Calu3 (cell line): ENCODE measurements around the gene MAP2K3. TPM values are rescaled to one million over a fixed set of nuclear protein-coding genes. Genes with fewer than 3 reads are reported as not detected.
"Not testable (repeated sequence)": the region's sequence is repeated elsewhere in the genome, so short reads cannot be mapped to it uniquely, and the experiment has no call there.

ENCODE experiments used
- BruUV-seq: library from RNA; stranded (reverse); fragments of 400-500 nt; replicated peaks from 2 replicates; lab custom pipeline; 2021; lab: Mats Ljungman, UMichigan
- CTCF ChIA-PET: fragments of 300-600 bp; sonication (Branson Sonifier 250); formaldehyde crosslinking; loops from one replicate; lab custom pipeline; 2022; ENCODE audit warnings: antibody characterized with exemption; lab: Charles Lee
- DNase-seq: peaks from one replicate; pipeline ENCODE4 v3.0.0; 2022
- H3K27ac Mint-ChIP-seq: one replicate; pipeline ENCODE4 v1.8.0; 2022; ENCODE audit warnings: mixed read lengths; ENCODE audit not compliant: unreplicated experiment
- H3K27me3 Mint-ChIP-seq: one replicate; pipeline ENCODE4 v1.8.0; 2022; ENCODE audit warnings: mixed read lengths; ENCODE audit not compliant: unreplicated experiment
- H3K36me3 Mint-ChIP-seq: one replicate; pipeline ENCODE4 v1.8.0; 2022; ENCODE audit warnings: mild to moderate bottlenecking, moderate library complexity, mixed read lengths; ENCODE audit not compliant: insufficient read depth, unreplicated experiment
- H3K4me1 Mint-ChIP-seq: one replicate; pipeline ENCODE4 v1.8.0; 2022; ENCODE audit warnings: mild to moderate bottlenecking, low read depth, mixed read lengths; ENCODE audit not compliant: unreplicated experiment
- H3K4me3 Mint-ChIP-seq: one replicate; pipeline ENCODE4 v1.8.0; 2022; ENCODE audit warnings: mild to moderate bottlenecking, low read depth, moderate library complexity, mixed read lengths; ENCODE audit not compliant: unreplicated experiment
- H3K9me3 Mint-ChIP-seq: one replicate; pipeline ENCODE4 v1.8.0; 2022; ENCODE audit warnings: low read depth, mixed read lengths; ENCODE audit not compliant: unreplicated experiment
- intact Hi-C: fragments of 100-400 bp; cut with micrococcal nuclease; formaldehyde crosslinking; loops from one replicate; pipeline ENCODE4 v1.10.0; 2022; ENCODE audit not compliant: unreplicated experiment
- total RNA-seq: library from RNA; stranded (reverse); gene quantifications from 2 replicates; pipeline ENCODE4 v1.2.3, GENCODE V29; 2022
- TF ChIP-seq, protein P1 (sequence below): fragments of 200-600 bp; IDR thresholded peaks from one replicate; pipeline ENCODE4 v1.8.0; 2022; ENCODE audit warnings: antibody characterized with exemption; ENCODE audit not compliant: unreplicated experiment

Gene MAP2K3
- total RNA-seq, 1 experiment from 2014 or later: 93.5 TPM

DNA sequence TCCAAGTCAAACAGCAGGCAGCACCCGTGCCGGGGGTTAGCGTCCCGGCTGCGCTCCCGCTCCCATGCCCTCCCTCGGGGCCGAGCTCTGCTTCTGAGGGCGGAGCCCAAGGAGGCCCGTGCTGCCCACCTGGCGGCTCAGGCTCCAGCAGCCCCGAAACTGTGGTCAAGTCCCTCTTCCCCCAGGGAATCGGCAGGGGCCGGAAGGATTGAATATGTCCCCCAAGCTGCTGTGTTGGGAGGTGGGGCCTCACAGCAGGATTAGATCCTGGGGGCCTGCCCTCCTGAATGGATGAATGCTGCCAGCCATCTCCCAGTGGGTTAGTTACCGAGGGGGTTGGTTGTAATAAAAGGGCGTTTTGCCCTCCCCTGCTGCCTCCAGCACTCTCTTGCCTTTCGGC is 33.9 kb downstream of the MAP2K3 start:
- intact Hi-C loops: no loop called here
- Mint-ChIP-seq H3K4me3 (no peak overlapping the region), H3K27ac (no peak overlapping the region), H3K27me3 (peaks cover 5% of the 10 kb centered on the region), H3K4me1 (peaks cover 5% of the 10 kb centered on the region), H3K9me3 (no peaks in the 10 kb centered on the region), H3K36me3 (peaks cover 22% of the 10 kb centered on the region)
- DNase-seq: no peak
- TF ChIP-seq, protein P1, sequence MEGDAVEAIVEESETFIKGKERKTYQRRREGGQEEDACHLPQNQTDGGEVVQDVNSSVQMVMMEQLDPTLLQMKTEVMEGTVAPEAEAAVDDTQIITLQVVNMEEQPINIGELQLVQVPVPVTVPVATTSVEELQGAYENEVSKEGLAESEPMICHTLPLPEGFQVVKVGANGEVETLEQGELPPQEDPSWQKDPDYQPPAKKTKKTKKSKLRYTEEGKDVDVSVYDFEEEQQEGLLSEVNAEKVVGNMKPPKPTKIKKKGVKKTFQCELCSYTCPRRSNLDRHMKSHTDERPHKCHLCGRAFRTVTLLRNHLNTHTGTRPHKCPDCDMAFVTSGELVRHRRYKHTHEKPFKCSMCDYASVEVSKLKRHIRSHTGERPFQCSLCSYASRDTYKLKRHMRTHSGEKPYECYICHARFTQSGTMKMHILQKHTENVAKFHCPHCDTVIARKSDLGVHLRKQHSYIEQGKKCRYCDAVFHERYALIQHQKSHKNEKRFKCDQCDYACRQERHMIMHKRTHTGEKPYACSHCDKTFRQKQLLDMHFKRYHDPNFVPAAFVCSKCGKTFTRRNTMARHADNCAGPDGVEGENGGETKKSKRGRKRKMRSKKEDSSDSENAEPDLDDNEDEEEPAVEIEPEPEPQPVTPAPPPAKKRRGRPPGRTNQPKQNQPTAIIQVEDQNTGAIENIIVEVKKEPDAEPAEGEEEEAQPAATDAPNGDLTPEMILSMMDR: no peak
- BruUV-seq: no TSS peak
- CTCF ChIA-PET: no interaction called here

DNA sequence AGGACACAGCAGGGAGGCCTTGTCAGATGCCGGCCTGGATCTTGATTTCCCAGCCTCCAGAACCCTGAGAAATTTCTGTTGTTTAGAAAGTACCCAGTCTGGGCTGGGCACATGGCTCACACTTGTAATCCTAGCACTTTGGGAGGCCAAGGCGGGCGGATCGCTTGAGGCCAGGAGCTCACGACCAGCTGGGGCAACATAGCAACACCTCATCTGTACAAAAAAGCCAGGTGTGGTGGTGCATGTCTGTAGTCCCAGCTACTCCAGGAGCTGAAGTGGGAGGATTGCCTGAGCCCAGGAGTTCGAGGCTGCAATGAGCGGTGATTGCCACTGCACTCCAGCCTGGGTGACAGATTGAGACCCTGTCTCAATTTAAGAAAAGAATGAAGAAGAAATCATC is 34.3 kb downstream of the MAP2K3 start:
- H3K4me3 Mint-ChIP-seq, BruUV-seq, H3K4me1 Mint-ChIP-seq, CTCF ChIA-PET, H3K27ac Mint-ChIP-seq, H3K27me3 Mint-ChIP-seq, H3K9me3 Mint-ChIP-seq, intact Hi-C loops, DNase-seq: not testable (repeated sequence)
- peaks cover 18% of the 10 kb centered on the region for H3K36me3 Mint-ChIP-seq

- H3K9me3 Mint-ChIP-seq, intact Hi-C loops, H3K27ac Mint-ChIP-seq, H3K4me1 Mint-ChIP-seq, H3K4me3 Mint-ChIP-seq, CTCF ChIA-PET, BruUV-seq, DNase-seq: not testable (repeated sequence)
- Mint-ChIP-seq H3K36me3 (peaks cover 15% of the 10 kb centered on the region), H3K27me3 (peaks cover 14% of the 10 kb centered on the region)
Observed at GRCh38 chr17:21319256-21319655, 34.7 kb downstream of the MAP2K3 start.

- H3K27me3 Mint-ChIP-seq: peaks cover 19% of the 10 kb centered on the region
- BruUV-seq, H3K4me3 Mint-ChIP-seq, H3K9me3 Mint-ChIP-seq, CTCF ChIA-PET, H3K36me3 Mint-ChIP-seq, H3K27ac Mint-ChIP-seq, DNase-seq, intact Hi-C loops, H3K4me1 Mint-ChIP-seq: not testable (repeated sequence)
Observed at GRCh38 chr17:21319686-21320375, 35.3 kb downstream of the MAP2K3 start.

DNA sequence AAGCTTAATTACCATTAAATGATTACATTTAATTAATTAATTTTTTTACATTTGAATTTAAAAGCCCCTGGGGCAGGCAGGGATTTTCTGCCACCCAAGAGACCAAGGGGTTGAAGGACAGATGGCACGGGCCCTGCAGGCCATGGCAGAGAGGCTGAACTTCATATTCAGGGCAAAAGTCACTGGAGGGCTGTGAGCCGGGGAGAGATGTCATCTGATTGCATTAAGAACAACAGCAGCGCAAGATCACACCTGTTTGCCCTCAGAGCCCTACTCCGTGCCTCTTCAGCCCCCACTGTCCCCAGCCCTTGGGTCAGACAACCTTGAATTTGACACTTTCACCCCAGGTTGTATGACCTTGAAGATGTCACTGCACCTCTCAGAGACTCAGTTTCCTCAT is 35.9 kb downstream of the MAP2K3 start:
- H3K9me3 Mint-ChIP-seq, intact Hi-C loops, CTCF ChIA-PET, H3K4me1 Mint-ChIP-seq, H3K4me3 Mint-ChIP-seq, H3K36me3 Mint-ChIP-seq, DNase-seq, H3K27ac Mint-ChIP-seq, BruUV-seq: not testable (repeated sequence)
- H3K27me3 Mint-ChIP-seq: peaks cover 25% of the 10 kb centered on the region

DNA sequence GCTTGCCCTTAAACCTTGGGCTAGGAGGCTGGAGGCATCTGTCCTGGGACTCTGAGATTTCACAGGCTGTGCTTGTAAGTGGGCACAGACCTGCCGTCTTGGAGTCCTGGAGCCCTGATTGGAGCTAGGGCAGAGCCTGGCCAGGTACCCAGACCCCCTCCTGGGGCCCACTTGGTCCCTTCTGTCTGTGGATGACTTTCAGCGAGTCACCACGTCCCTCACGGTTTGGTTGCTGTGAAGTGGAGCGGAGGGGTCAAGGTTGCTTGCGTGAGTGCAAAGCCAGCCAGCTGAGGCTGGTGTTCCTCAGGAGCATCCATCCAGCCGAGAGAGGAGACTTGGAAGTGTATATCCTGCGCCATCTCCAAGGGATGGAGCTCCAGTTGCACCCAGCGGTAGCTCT is 36.5 kb downstream of the MAP2K3 start:
- H3K36me3 Mint-ChIP-seq, DNase-seq, H3K4me1 Mint-ChIP-seq, H3K9me3 Mint-ChIP-seq, H3K4me3 Mint-ChIP-seq, CTCF ChIA-PET, H3K27ac Mint-ChIP-seq, intact Hi-C loops, BruUV-seq: not testable (repeated sequence)
- H3K27me3 Mint-ChIP-seq: peaks cover 32% of the 10 kb centered on the region

GRCh38 chr17:21321744-21322191 is 37.3 kb downstream of the MAP2K3 start:
- intact Hi-C loops, DNase-seq, H3K27ac Mint-ChIP-seq, H3K4me1 Mint-ChIP-seq, H3K36me3 Mint-ChIP-seq, CTCF ChIA-PET, H3K9me3 Mint-ChIP-seq, BruUV-seq, H3K4me3 Mint-ChIP-seq: not testable (repeated sequence)
- H3K27me3 Mint-ChIP-seq: peaks cover 33% of the 10 kb centered on the region

DNA sequence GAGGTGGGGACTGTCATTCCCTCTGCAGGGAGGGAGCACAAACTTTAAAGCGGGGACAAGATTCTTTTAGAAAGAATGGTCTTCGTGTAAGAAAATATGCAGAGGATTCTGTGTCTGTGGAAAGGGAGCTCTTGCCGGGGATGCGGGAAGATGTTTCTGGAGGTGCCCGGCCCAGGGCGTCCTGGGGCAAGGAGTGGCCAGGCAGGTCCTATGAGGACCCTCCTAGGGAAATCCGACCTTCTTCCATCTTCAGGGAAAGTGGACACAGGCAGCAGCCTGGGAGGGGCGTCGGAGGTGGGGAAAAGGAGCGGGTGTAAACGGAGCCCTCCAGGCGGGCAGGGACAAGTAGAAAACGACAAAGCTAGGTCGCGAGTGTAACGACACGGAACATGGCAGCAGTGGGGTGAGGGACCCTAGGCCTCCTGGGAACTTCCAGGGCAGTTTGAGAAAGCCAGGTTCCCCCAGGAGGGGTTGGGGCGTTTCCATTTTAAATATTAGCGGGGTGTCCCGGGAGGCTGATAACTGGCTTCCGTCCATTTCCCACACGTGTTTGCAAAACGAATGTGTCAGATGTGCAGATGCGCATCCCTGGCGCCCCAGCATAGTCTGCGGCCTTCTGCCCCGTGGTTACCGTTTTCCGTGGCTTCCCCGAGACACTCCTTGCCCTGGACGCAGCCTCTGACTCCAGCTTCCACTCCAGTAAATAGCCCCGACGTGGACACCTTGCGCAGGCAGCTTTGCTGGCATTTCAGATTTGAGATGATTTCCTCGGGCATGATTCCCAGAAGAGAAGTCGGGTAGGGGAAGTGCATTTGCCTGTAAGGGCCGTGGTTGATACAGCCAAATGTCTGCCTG is 39.0 kb downstream of the MAP2K3 start:
- H3K4me1 Mint-ChIP-seq, H3K27ac Mint-ChIP-seq, intact Hi-C loops, CTCF ChIA-PET, BruUV-seq, DNase-seq, H3K36me3 Mint-ChIP-seq, H3K9me3 Mint-ChIP-seq: not testable (repeated sequence)
- Mint-ChIP-seq H3K4me3 (peak overlapping the region; percentile 75), H3K27me3 (peaks cover 33% of the 10 kb centered on the region)

GRCh38 chr17:21324741-21325140 is 40.2 kb downstream of the MAP2K3 start:
- H3K36me3 Mint-ChIP-seq, intact Hi-C loops, CTCF ChIA-PET, H3K4me1 Mint-ChIP-seq, H3K4me3 Mint-ChIP-seq, BruUV-seq, H3K9me3 Mint-ChIP-seq, DNase-seq, H3K27ac Mint-ChIP-seq: not testable (repeated sequence)
- peaks cover 33% of the 10 kb centered on the region for H3K27me3 Mint-ChIP-seq
